Brain microvascular endothelial cell (primary cell): Measurements from ENCODE around the gene FREM3.

Experiments used
- DNase-seq: peaks from one replicate; pipeline ENCODE4 v3.0.0-alpha.2; 2020
- H3K27ac ChIP-seq: fragments of 250-450 bp; sonication (Bioruptor Pico); 2 replicates; pipeline ENCODE4 v1.5.1; 2020; ENCODE audit warnings: mild to moderate bottlenecking, moderate library complexity
- H3K27me3 ChIP-seq: fragments of 250-450 bp; sonication (Bioruptor Pico); replicated peaks from 2 replicates; pipeline ENCODE4 v1.5.1; 2020; ENCODE audit warnings: mild to moderate bottlenecking
- H3K36me3 ChIP-seq: fragments of 250-450 bp; sonication (Bioruptor Pico); replicated peaks from 2 replicates; pipeline ENCODE4 v1.5.1; 2020; ENCODE audit warnings: mild to moderate bottlenecking
- H3K4me3 ChIP-seq: 2 replicates; pipeline ENCODE4 v1.5.1; 2011; ENCODE audit warnings: low read depth, mild to moderate bottlenecking, control low read depth, low read length, moderate library complexity
- in situ Hi-C: cut with HindIII; loops from 2 replicates; pipeline ENCODE4 v1.10.0; 2017; ENCODE audit warnings: low sequenced_read_pairs, low pct_ligation_motif_present
- TF ChIP-seq, protein P1 (sequence below): IDR thresholded peaks from 2 replicates; pipeline ENCODE4 v1.5.1; 2011; ENCODE audit warnings: low read depth, mild to moderate bottlenecking, moderate library complexity, low read length, control low read depth, inconsistent platforms; ENCODE audit errors: missing control alignments

Gene FREM3

DNA sequence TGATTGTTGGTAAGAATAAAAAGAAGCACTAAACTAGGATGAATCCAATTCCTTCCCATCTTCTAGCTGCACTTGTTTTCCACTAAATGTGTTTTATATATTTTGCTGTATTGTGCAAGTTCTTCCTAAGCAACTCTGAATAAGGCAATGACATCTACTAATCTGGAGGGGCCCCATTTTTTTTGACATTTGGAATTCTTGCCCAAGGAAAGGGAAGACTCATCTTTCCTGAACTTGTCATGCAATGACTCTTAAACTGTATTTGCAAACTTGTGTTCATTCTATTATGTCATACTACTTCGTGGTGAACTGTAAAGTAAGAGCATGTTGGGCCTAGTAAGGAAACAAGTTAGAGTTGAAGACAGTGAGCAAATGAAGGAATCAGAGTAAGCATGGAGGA lies 45.9 kb downstream of the FREM3 start:
- in situ Hi-C loops: no loop called here

DNA sequence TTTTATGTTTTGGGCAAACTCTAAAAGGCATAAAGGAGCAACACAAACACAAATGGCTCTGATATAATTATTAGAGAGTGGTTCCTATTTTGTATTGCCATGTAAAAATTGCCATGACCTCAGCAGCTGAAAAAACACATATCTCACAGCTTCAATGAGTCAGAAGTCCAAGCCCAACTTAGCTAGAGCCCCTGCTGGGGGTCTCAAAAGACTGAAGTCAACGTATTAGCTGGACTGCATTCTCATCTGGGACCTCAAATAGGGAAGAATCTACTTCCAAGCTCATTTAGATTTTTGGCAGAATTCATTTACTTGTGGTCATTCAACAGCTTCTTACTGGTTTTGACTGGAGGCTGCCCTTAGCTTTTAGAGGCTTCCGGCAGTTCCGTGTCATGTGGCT lies 47.4 kb downstream of the FREM3 start:
- no peak overlapping the region for H3K27ac ChIP-seq
- H3K27me3 ChIP-seq: no peaks in the 10 kb centered on the region
- DNase-seq: peak; percentile 57
- no peaks in the 10 kb centered on the region for H3K36me3 ChIP-seq
- no peak overlapping the region for H3K4me3 ChIP-seq
- TF ChIP-seq, protein P1, sequence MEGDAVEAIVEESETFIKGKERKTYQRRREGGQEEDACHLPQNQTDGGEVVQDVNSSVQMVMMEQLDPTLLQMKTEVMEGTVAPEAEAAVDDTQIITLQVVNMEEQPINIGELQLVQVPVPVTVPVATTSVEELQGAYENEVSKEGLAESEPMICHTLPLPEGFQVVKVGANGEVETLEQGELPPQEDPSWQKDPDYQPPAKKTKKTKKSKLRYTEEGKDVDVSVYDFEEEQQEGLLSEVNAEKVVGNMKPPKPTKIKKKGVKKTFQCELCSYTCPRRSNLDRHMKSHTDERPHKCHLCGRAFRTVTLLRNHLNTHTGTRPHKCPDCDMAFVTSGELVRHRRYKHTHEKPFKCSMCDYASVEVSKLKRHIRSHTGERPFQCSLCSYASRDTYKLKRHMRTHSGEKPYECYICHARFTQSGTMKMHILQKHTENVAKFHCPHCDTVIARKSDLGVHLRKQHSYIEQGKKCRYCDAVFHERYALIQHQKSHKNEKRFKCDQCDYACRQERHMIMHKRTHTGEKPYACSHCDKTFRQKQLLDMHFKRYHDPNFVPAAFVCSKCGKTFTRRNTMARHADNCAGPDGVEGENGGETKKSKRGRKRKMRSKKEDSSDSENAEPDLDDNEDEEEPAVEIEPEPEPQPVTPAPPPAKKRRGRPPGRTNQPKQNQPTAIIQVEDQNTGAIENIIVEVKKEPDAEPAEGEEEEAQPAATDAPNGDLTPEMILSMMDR: peak; percentile 20
- in situ Hi-C loops: no loop called here

More for the DNA sequence above, 45.9 kb downstream of the FREM3 start:
- no peaks in the 10 kb centered on the region for H3K27me3 ChIP-seq
- TF ChIP-seq, protein P1: no peak
- DNase-seq: no peak
- no peak overlapping the region for H3K4me3 ChIP-seq
- no peaks in the 10 kb centered on the region for H3K36me3 ChIP-seq
- H3K27ac ChIP-seq: no peak overlapping the region

DNA sequence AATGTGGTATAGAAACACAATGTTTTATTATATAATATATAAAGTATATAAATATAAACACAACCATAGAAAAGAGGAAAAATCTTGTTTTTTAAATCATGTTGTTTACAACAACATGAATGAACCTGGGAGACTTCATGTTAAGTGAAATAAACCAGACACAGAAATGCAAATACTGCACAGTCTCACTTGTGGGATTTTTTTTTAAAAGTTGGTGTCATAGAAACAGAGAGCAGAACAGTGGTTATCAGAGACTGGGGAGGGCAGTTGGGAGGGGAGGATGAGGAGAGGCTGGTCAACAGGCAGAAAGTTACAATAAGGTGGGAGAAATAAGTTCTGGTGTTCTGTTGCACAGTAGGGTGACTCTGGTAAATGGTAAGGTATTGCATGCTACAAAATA lies 57.1 kb downstream of the FREM3 start:
- no peak for DNase-seq
- Histone ChIP-seq H3K36me3 (no peaks in the 10 kb centered on the region), H3K4me3 (no peak overlapping the region), H3K27me3 (no peaks in the 10 kb centered on the region), H3K27ac (no peak overlapping the region)
- in situ Hi-C loops: no loop called here
- TF ChIP-seq, protein P1: no peak

DNA sequence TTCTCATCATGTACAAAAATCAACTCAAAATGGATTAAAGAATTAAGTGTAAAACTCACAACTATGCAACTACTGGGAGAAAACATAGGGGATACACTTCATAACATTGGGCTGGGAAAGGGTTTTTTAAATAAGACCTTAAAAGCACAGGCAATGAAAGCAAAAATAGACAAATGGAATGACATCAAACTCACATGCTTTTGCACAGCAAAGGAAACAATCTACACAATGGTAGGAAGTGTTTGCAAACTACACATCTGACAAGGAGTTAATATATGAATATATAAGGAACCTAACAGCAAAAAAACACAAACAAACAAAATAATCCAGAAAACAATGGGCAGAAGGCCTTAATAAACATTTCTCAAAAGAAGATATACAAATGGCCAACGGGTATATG lies 57.9 kb downstream of the FREM3 start:
- no peak overlapping the region for H3K4me3 ChIP-seq
- H3K36me3 ChIP-seq: no peaks in the 10 kb centered on the region
- H3K27me3 ChIP-seq: no peaks in the 10 kb centered on the region
- in situ Hi-C loops: no loop called here
- TF ChIP-seq, protein P1: no peak
- no peak overlapping the region for H3K27ac ChIP-seq
- no peak for DNase-seq

DNA sequence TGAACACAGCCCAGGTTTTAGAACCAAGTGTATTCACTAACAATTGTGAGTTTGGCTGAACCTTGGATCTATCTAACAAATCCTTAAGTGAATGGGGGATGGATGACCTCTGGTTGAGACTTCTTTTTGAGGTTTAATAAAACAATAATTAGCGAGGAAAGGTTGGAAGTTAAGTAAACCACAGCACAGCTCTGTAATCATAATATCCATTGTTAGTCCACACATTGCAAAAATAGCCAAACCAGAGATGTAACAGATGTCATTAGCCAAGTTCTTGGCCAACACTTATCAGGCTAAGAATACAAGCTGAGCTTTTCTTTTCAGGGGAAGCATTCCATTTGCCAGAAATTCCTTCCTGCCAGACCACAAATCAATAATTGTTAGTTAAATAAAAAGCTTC lies 59.1 kb downstream of the FREM3 start:
- H3K27ac ChIP-seq: no peak overlapping the region
- no peak for DNase-seq
- in situ Hi-C loops: no loop called here
- no peaks in the 10 kb centered on the region for H3K27me3 ChIP-seq
- no peak overlapping the region for H3K4me3 ChIP-seq
- TF ChIP-seq, protein P1: no peak
- no peaks in the 10 kb centered on the region for H3K36me3 ChIP-seq

DNA sequence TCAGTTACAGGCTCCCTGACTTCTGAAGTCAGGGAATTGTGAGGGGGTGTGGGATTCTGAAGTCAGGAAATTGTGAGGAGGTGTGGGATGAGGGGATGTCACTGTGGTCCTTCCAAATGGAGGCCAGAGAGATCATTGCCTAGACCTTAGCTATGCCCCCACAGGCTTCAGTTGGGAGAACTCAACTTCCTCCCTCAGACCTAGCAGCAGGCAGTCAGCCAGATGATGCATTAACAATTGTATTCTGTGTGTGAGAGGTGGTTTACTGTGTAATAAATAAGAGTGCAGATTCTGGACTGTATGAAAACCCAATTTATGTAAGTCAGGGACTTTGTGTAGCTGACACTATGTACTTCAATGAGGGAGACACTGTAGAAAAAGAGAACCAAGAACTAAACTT lies 65.7 kb downstream of the FREM3 start:
- no peak for DNase-seq
- H3K4me3 ChIP-seq: no peak overlapping the region
- in situ Hi-C loops: no loop called here
- no peaks in the 10 kb centered on the region for H3K36me3 ChIP-seq
- no peak overlapping the region for H3K27ac ChIP-seq
- TF ChIP-seq, protein P1: no peak
- no peaks in the 10 kb centered on the region for H3K27me3 ChIP-seq
